SU-DHL-6 (cell line): ENCODE data around the gene CECR2.

Source experiments
- CTCF ChIP-seq: fragments of 200-600 bp; sonication (generic); IDR thresholded peaks from one replicate; pipeline ENCODE4 v1.5.1; 2017; ENCODE audit warnings: antibody characterized with exemption, mild to moderate bottlenecking, low read length, moderate library complexity; ENCODE audit not compliant: insufficient read depth, poor library complexity, severe bottlenecking
- EZH2phosphoT487 ChIP-seq: fragments of 200-600 bp; sonication (generic), shearing (Covaris generic); conservative IDR thresholded peaks from 2 replicates; pipeline ENCODE4 v1.6.1; 2018; ENCODE audit warnings: mild to moderate bottlenecking, antibody characterized with exemption, low read length, moderate library complexity, mixed read lengths

GRCh38 chr22:17396516-17396915 is 27.3 kb downstream of the CECR2 start:
- no peak for TF ChIP-seq EZH2phosphoT487
- no peak for TF ChIP-seq CTCF
